Heart left ventricle (tissue), 13 donors: ENCODE results near the gene CKAP5.

Experiments used
- CTCF ChIP-seq, 12 donors: fragments of 200-600 bp; sonication (generic) in 4 of 12; IDR thresholded peaks; one replicate each; pipeline versions ENCODE4 v1.5.0 to v1.8.0; 2018 to 2022; ENCODE audit warnings: antibody characterized with exemption in 12 of 12, mild to moderate bottlenecking in 5 of 12
- POLR2A ChIP-seq, 2 donors: fragments of 450-650 bp; IDR thresholded peaks; one replicate each; pipeline ENCODE4 v1.6.1; 2017; ENCODE audit warnings: antibody characterized with exemption in 2 of 2, mild to moderate bottlenecking in 2 of 2, moderate library complexity in 2 of 2
- donor health status: ischemic (EF 13 %, LVEDD 7.1; RV severe dilation, severe dysfunction).
- donor health status: DM: no; HTN: yes; CAD: no.
- donor health status: DM: no; HTN: no; CAD: no.
- donor health status: ischemic (EF 25% LVEDD 6.9; RV normal size, moderate dysfunction).
- donor health status: ischemic (EF 25% LVEDD 5.7; RV mildly dilated, moderate dysfunction).
- donor health status: ischemic (EF 35%, LVEDD 5.7; RV mildly dilated, moderate dysfunction).
- donor health status: nonischemic (EF 11% LVEDD 7.7; RV severe dilation, severe dysfunction).
- donor health status: DM: yes; HTN: yes; CAD: no.
- donor health status: PGD.
- donor health status: ischemic (EF 29% LVEDD 5.4; RV normal size, mild dysfunction).
- donor health status: nonischemic (EF 23%, LVEDD 6.1; RV moderate dilation, normal function).

- no peak for TF ChIP-seq CTCF (IDR thresholded peaks at IDR 0.05)
- TF ChIP-seq POLR2A (IDR thresholded peaks at IDR 0.05): no peak
Observed at GRCh38 chr11:46726206-46726862, 119.7 kb downstream of the CKAP5 start.
